ENCODE results near the gene B4GALNT1.

DNA sequence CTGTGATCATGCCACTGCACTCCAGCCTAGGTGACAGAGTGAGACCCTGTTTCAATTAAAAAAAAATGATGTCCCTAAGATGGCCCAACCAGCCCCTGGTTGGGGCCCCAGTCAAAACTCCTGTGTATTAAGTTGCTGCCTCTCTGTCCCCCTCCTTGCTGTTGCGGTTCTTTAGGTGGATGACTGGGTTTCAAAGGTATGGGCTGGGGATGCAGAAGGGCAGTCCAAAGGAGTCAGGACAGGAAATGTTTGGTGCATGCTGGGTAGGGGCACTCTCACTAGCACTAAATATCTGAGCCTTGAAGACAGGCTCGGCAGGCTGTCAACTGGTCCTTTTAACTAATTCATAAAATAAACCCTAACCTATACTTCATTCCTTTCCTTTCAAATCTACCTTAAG lies 54.0 kb downstream of the B4GALNT1 start:
- no peak for TF ChIP-seq PBX3 (CRISPR knock-in tag; IDR thresholded peaks at IDR 0.05; ENCODE audit: borderline replicate concordance)
- TF ChIP-seq NPAS2 (CRISPR knock-in tag; IDR thresholded peaks at IDR 0.05; ENCODE audit: borderline replicate concordance) = no peak
- TF ChIP-seq TBL1XR1 (IDR thresholded peaks at IDR 0.05; ENCODE audit: borderline replicate concordance, low read length, partially characterized antibody) = no peak
